ENCODE results near the gene AS3MT.

DNA sequence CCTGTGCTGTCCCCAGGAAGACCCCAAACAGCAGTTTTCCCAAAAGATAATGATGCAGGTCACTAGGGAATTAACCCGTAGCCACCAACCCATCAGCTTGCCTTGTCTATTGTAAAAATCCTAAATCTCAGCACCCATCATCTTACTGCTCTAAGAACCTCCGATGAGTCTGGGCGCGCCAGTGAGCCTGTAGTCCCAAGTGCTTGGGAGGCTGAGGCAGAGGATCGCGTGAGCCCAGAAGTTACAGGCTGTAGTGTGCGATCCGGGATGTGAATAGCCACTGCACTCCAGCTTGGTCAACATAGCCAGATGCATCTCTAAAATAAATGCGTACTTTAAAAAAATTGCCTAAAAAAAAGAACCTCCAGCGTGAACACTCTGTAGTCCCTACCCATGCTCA, 951 bp downstream of the AS3MT start:
- no peak for TF ChIP-seq POLR2AphosphoS5 (IDR thresholded peaks at IDR 0.05)
- TF ChIP-seq, protein P1, sequence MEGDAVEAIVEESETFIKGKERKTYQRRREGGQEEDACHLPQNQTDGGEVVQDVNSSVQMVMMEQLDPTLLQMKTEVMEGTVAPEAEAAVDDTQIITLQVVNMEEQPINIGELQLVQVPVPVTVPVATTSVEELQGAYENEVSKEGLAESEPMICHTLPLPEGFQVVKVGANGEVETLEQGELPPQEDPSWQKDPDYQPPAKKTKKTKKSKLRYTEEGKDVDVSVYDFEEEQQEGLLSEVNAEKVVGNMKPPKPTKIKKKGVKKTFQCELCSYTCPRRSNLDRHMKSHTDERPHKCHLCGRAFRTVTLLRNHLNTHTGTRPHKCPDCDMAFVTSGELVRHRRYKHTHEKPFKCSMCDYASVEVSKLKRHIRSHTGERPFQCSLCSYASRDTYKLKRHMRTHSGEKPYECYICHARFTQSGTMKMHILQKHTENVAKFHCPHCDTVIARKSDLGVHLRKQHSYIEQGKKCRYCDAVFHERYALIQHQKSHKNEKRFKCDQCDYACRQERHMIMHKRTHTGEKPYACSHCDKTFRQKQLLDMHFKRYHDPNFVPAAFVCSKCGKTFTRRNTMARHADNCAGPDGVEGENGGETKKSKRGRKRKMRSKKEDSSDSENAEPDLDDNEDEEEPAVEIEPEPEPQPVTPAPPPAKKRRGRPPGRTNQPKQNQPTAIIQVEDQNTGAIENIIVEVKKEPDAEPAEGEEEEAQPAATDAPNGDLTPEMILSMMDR (IDR thresholded peaks at IDR 0.05 in 8 of 11, conservative IDR thresholded peaks at IDR 0.05 in 3 of 11) = no peak
- no peak for TF ChIP-seq POLR2A (IDR thresholded peaks at IDR 0.05)

Measured in spleen (tissue), 7 donors.